ENCODE data around the gene IPO13.

The IPO13 gene

GRCh38 chr1:43990271-43991199 is 43.8 kb downstream of the IPO13 start:
- no peak for DNase-seq

GRCh38 chr1:43991200-43991475 is 44.4 kb downstream of the IPO13 start:
- no peak for DNase-seq

- peak; percentile 71 for DNase-seq
These were observed 44.9 kb downstream of the IPO13 start, which contains the start of gene CCDC24 for GRCh38 chr1:43991476-43992231. TSS of gene CCDC24 (plus strand) at chr1:43991599. CDS start at chr1:43991879, 280 bp downstream.

- DNase-seq = no peak
These were observed 45.7 kb downstream of the IPO13 start for GRCh38 chr1:43992232-43992995.

GRCh38 chr1:43993206-43993914 is 46.6 kb downstream of the IPO13 start:
- DNase-seq = no peak

GRCh38 chr1:43994071-43994470 is 47.3 kb downstream of the IPO13 start:
- no peak for DNase-seq

GRCh38 chr1:43994794-43995790 is 48.3 kb downstream of the IPO13 start:
- no peak for DNase-seq

GRCh38 chr1:43995984-43996732 is 49.4 kb downstream of the IPO13 start:
- DNase-seq = no peak

- DNase-seq = no peak
These were observed 50.0 kb downstream of the IPO13 start for GRCh38 chr1:43996733-43997115.

GRCh38 chr1:43997295-43997999 is 50.7 kb downstream of the IPO13 start:
- no peak for DNase-seq

GRCh38 chr1:43998000-43998378 is 51.2 kb downstream of the IPO13 start:
- DNase-seq = no peak

- no peak for DNase-seq
These were observed 52.7 kb downstream of the IPO13 start for GRCh38 chr1:43999455-43999854.

- no peak for DNase-seq
These were observed 53.4 kb downstream of the IPO13 start for GRCh38 chr1:44000122-44000665.

- DNase-seq = no peak
These were observed 55.4 kb downstream of the IPO13 start for GRCh38 chr1:44002165-44002564.

- DNase-seq = no peak
These were observed 55.9 kb downstream of the IPO13 start for GRCh38 chr1:44002606-44003157.

- no peak for DNase-seq
These were observed 61.5 kb downstream of the IPO13 start for GRCh38 chr1:44008259-44008658.

GRCh38 chr1:44010935-44011471 is 64.3 kb downstream of the IPO13 start:
- DNase-seq = no peak

GRCh38 chr1:44012404-44012803 is 65.7 kb downstream of the IPO13 start:
- DNase-seq = no peak
